Non-pigmented ciliary epithelial cell (primary cell): ENCODE data around the gene RXFP4.
"Not testable (repeated sequence)": the region's sequence is repeated elsewhere in the genome, so short reads cannot be mapped to it uniquely, and the experiment has no call there.

Source experiments
- DNase-seq: peaks from one replicate; pipeline ENCODE4 v3.0.0-alpha.2; 2010; ENCODE audit warnings: low read depth

RXFP4 gene

GRCh38 chr1:155978325-155978972, 37.0 kb downstream of the RXFP4 start, which contains the start of gene ARHGEF2:
ARHGEF2 (minus strand) TSS chr1:155978547; CDS start chr1:155978427, 120 bp downstream.
- DNase-seq = no peak

GRCh38 chr1:155978973-155979429, 37.6 kb downstream of the RXFP4 start:
- DNase-seq = no peak

GRCh38 chr1:155979597-155980343, 38.3 kb downstream of the RXFP4 start:
- DNase-seq = no peak

GRCh38 chr1:155981266-155982088, 40.0 kb downstream of the RXFP4 start:
- DNase-seq = no peak

- DNase-seq = no peak
Observed at GRCh38 chr1:155982106-155982505, 40.7 kb downstream of the RXFP4 start.

- DNase-seq = peak; percentile 78
Observed at GRCh38 chr1:155983191-155984024, 42.0 kb downstream of the RXFP4 start.

GRCh38 chr1:155984341-155984740, 42.9 kb downstream of the RXFP4 start:
- no peak for DNase-seq

- DNase-seq = not testable (repeated sequence)
Observed at GRCh38 chr1:155984903-155985645, 43.6 kb downstream of the RXFP4 start.

- no peak for DNase-seq
Observed at GRCh38 chr1:155989242-155990004, 48.0 kb downstream of the RXFP4 start.

- no peak for DNase-seq
Observed at GRCh38 chr1:155990005-155990739, 48.7 kb downstream of the RXFP4 start.
